Breast epithelium (tissue), 4 donors: ENCODE results near the gene CCL17. TPM values are rescaled to one million over a fixed set of nuclear protein-coding genes. Genes with fewer than 3 reads are reported as not detected.

Experiments used
- DNase-seq, 2 donors: peaks; one replicate each; pipeline ENCODE4 v3.0.0-alpha.2; 2019; ENCODE audit warnings: low spot score in 2 of 2
- H3K27ac ChIP-seq, 2 donors: fragments of 200-600 bp; sonication (generic) in 1 of 2; one replicate each; pipeline ENCODE4 v1.5.1; 2016 to 2019; ENCODE audit warnings: mild to moderate bottlenecking in 1 of 2
- H3K27me3 ChIP-seq, 2 donors: fragments of 200-600 bp; sonication (generic) in 1 of 2; one replicate each; pipeline versions ENCODE4 v1.5.1 to v1.6.0; 2017 to 2019; ENCODE audit warnings: control low read depth in 1 of 2, mild to moderate bottlenecking in 1 of 2
- H3K36me3 ChIP-seq: fragments of 200-600 bp; one replicate; pipeline ENCODE4 v1.5.1; 2019
- H3K4me1 ChIP-seq, 2 donors: fragments of 200-600 bp; sonication (generic); one replicate each; pipeline ENCODE4 v1.5.1; 2016 to 2019; ENCODE audit warnings: control low read depth in 1 of 2
- H3K4me3 ChIP-seq, 3 donors: fragments of 200-600 bp; sonication (generic); 1 replicate in 2 of 3; 2 replicates in 1 of 3; pipeline ENCODE4 v1.5.1; 2016 to 2019; ENCODE audit warnings: mild to moderate bottlenecking in 3 of 3, moderate library complexity in 2 of 3
- H3K9me3 ChIP-seq, 2 donors: fragments of 200-600 bp; sonication (generic) in 1 of 2; one replicate each; pipeline ENCODE4 v1.5.1; 2016 to 2019; ENCODE audit warnings: control low read depth in 1 of 2
- CTCF ChIP-seq, 3 donors: fragments of 450-650 bp; IDR thresholded peaks; one replicate each; pipeline ENCODE4 v1.5.1; 2016 to 2017; ENCODE audit warnings: antibody characterized with exemption in 3 of 3, mild to moderate bottlenecking in 3 of 3, moderate library complexity in 3 of 3
- POLR2A ChIP-seq: fragments of 450-650 bp; IDR thresholded peaks from one replicate; pipeline ENCODE4 v1.6.1; 2016; ENCODE audit warnings: antibody characterized with exemption, mild to moderate bottlenecking, moderate library complexity
- POLR2AphosphoS5 ChIP-seq, 3 donors: sonication (generic); formaldehyde crosslinking; IDR thresholded peaks; one replicate each; pipeline ENCODE4 v1.6.1; 2017; ENCODE audit warnings: antibody characterized with exemption in 3 of 3
- intact Hi-C: fragments of 100-400 bp; cut with DNase I; formaldehyde crosslinking; loops from one replicate; pipeline ENCODE4 v1.15.1; 2023; ENCODE audit warnings: low total_unique reads
- total RNA-seq, 3 donors: library from RNA; depleted of rRNA; stranded (reverse); fragments of >200 nt; gene quantifications; one replicate each; pipeline ENCODE4 v1.1.0, GENCODE V29; 2016

The CCL17 gene
- total RNA-seq, 3 donors from 2014 or later = not detected

- Histone ChIP-seq H3K4me1 (no peaks in the 10 kb centered on the region), H3K27me3 (no peaks in the 10 kb centered on the region), H3K4me3 (no peak overlapping the region), H3K27ac (no peak overlapping the region), H3K9me3 (no peaks in the 10 kb centered on the region), H3K36me3 (no peaks in the 10 kb centered on the region)
- intact Hi-C loops = no loop called here
- no peak for TF ChIP-seq POLR2A
- no peak for TF ChIP-seq CTCF (IDR thresholded peaks at IDR 0.05)
- TF ChIP-seq POLR2AphosphoS5 (IDR thresholded peaks at IDR 0.05) = no peak
- no peak for DNase-seq
These were observed 2.3 kb downstream of the CCL17 start for GRCh38 chr16:57406881-57407280.

- intact Hi-C loops = no loop called here
These were observed 3.2 kb downstream of the CCL17 start for GRCh38 chr16:57407521-57408353.

GRCh38 chr16:57409065-57409464 is 4.5 kb downstream of the CCL17 start:
- intact Hi-C loops = no loop called here
- H3K27me3 ChIP-seq = no peaks in the 10 kb centered on the region
- H3K9me3 ChIP-seq = no peaks in the 10 kb centered on the region

More at GRCh38 chr16:57407521-57408353, 3.2 kb downstream of the CCL17 start:
- no peak overlapping the region for H3K4me3 ChIP-seq
- H3K36me3 ChIP-seq = no peaks in the 10 kb centered on the region
- no peaks in the 10 kb centered on the region for H3K9me3 ChIP-seq
- H3K4me1 ChIP-seq = no peaks in the 10 kb centered on the region
- no peaks in the 10 kb centered on the region for H3K27me3 ChIP-seq
- TF ChIP-seq POLR2AphosphoS5 (IDR thresholded peaks at IDR 0.05) (no peak), CTCF (IDR thresholded peaks at IDR 0.05) (no peak), POLR2A (no peak)
- DNase-seq = no peak
- no peak overlapping the region for H3K27ac ChIP-seq

GRCh38 chr16:57409870-57410587 is 5.5 kb downstream of the CCL17 start:
- peak overlapping the region in 1 of 2 donors; percentile 38 for H3K27ac ChIP-seq

More at GRCh38 chr16:57409065-57409464, 4.5 kb downstream of the CCL17 start:
- no peak for DNase-seq
- H3K36me3 ChIP-seq = no peaks in the 10 kb centered on the region
- peak overlapping the region in 1 of 2 donors; percentile 1 for H3K27ac ChIP-seq
- no peaks in the 10 kb centered on the region for H3K4me1 ChIP-seq
- no peak overlapping the region for H3K4me3 ChIP-seq
- TF ChIP-seq CTCF (IDR thresholded peaks at IDR 0.05) = no peak
- TF ChIP-seq POLR2AphosphoS5 (IDR thresholded peaks at IDR 0.05) = no peak
- TF ChIP-seq POLR2A = no peak

More at GRCh38 chr16:57409870-57410587, 5.5 kb downstream of the CCL17 start:
- no peaks in the 10 kb centered on the region for H3K27me3 ChIP-seq
- no peak for DNase-seq
- TF ChIP-seq POLR2A (no peak), POLR2AphosphoS5 (IDR thresholded peaks at IDR 0.05) (no peak), CTCF (IDR thresholded peaks at IDR 0.05) (no peak)
- H3K4me3 ChIP-seq = no peak overlapping the region
- no peaks in the 10 kb centered on the region for H3K9me3 ChIP-seq
- no peaks in the 10 kb centered on the region for H3K4me1 ChIP-seq
- intact Hi-C loops = no loop called here
- no peaks in the 10 kb centered on the region for H3K36me3 ChIP-seq
